Measurements from ENCODE around the gene MSI2. TPM values are rescaled to one million over a fixed set of nuclear protein-coding genes. Genes with fewer than 3 reads are reported as not detected.

MSI2 gene
- total and polyA plus RNA-seq, 12 donors = 32.6 to 411 (median 148) TPM

DNA sequence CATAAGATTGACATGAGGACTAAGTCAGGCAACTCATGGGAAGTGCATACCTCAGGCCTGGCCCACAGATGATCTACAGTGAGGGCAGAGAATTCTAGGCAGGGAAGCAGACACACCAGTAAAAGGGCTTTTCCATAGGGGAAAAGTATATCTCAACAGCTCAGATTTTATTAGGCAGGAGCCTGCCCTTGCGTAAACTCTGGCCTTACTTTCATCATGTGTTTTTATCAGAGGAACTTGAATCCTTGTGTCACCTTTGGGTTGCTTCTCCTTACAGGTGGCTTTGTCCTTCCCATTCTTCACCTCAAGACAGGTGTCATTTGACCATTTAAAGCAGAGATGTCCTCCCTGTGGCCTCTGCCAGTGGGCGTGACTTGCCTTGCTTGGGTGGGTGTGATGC lies 138.1 kb downstream of the MSI2 start:
- Histone ChIP-seq H3K4me1 (replicated peaks in 1 of 2) (no peaks in the 10 kb centered on the region), H3K9me3 (replicated peaks in 1 of 3) (peaks cover 0 to 8% (median 0%) of the 10 kb centered on the region in 3 donors), H3K27me3 (no peaks in the 10 kb centered on the region), H3K27ac (peak overlapping the region in 1 of 5 donors; percentile 13), H3K36me3 (replicated peaks in 1 of 2) (no peaks in the 10 kb centered on the region), H3K4me3 (no peak overlapping the region)
- 98 to 100% (median 98%) methylated on average over 2 of the region's 2 CpGs for WGBS, 4 donors
- DNase-seq = no peak
- intact Hi-C loops (cut with DNase I) = no loop called here
- no peak for TF ChIP-seq POLR2A (IDR thresholded peaks at IDR 0.05)
- TF ChIP-seq, protein P1, sequence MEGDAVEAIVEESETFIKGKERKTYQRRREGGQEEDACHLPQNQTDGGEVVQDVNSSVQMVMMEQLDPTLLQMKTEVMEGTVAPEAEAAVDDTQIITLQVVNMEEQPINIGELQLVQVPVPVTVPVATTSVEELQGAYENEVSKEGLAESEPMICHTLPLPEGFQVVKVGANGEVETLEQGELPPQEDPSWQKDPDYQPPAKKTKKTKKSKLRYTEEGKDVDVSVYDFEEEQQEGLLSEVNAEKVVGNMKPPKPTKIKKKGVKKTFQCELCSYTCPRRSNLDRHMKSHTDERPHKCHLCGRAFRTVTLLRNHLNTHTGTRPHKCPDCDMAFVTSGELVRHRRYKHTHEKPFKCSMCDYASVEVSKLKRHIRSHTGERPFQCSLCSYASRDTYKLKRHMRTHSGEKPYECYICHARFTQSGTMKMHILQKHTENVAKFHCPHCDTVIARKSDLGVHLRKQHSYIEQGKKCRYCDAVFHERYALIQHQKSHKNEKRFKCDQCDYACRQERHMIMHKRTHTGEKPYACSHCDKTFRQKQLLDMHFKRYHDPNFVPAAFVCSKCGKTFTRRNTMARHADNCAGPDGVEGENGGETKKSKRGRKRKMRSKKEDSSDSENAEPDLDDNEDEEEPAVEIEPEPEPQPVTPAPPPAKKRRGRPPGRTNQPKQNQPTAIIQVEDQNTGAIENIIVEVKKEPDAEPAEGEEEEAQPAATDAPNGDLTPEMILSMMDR (IDR thresholded peaks at IDR 0.05) = no peak

DNA sequence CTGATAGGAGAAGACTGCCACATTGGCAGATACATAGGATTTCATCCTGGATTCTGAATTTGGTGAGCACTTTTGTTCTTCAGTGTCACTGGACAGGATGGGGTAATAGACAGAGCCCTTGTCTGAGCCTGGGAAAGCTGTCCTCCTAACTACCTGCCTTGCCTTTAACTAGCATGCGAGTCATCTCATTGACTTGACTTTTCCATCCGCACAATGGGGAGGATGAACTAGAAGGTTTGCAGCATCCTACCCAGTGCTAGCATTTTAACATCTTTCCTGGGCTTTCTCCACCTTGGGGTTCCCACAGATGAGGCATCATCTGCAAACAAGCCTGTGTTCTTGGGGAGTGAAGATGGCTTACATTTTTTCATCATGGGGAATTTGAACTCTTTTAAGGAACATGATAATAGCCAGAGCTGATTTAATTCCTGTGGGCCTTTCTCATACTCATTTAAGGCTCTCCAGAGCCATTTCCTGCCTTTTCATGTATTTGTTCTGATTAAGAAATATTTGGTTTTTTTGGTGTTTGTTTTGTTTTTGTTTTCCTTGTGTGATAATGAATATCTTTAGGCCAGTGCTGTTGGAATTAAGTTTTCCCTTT lies 139.5 kb downstream of the MSI2 start:
- TF ChIP-seq, protein P1 (IDR thresholded peaks at IDR 0.05) = no peak
- TF ChIP-seq POLR2A (IDR thresholded peaks at IDR 0.05) = no peak
- Histone ChIP-seq H3K9me3 (replicated peaks in 1 of 3) (peaks cover 0 to 8% (median 0%) of the 10 kb centered on the region in 3 donors), H3K4me1 (replicated peaks in 1 of 2) (no peaks in the 10 kb centered on the region), H3K4me3 (no peak overlapping the region), H3K27me3 (no peaks in the 10 kb centered on the region), H3K36me3 (replicated peaks in 1 of 2) (no peaks in the 10 kb centered on the region), H3K27ac (peak overlapping the region in 1 of 5 donors; percentile 27)
- intact Hi-C loops (cut with DNase I) = no loop called here
- 89 to 100% (median 99%) methylated on average over 2 of the region's 2 CpGs for WGBS, 4 donors
- DNase-seq = no peak

DNA sequence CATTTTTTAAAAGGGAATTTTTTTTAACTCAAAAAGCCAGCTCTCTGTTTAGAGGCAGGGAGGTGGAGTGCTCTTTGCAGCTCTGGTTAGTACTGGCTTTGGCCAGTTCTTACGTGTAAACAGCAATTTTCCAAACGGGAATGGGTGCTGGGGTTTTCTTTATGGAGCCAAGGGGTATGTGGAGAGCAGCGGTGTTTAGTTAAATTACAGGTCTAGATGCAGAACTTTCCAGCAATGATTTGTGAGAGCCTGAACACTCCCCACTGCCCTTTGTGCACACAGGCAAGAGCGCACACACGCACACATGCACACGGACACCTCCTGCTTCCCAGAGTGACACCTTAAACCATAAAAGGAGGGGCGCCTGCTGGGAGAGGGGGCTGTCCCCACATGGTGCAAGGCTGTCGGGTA lies 140.2 kb downstream of the MSI2 start:
- Histone ChIP-seq H3K4me1 (replicated peaks in 1 of 2) (no peaks in the 10 kb centered on the region), H3K36me3 (replicated peaks in 1 of 2) (no peaks in the 10 kb centered on the region), H3K27me3 (no peaks in the 10 kb centered on the region), H3K9me3 (replicated peaks in 1 of 3) (peaks cover 0 to 8% (median 0%) of the 10 kb centered on the region in 3 donors), H3K27ac (no peak overlapping the region), H3K4me3 (no peak overlapping the region)
- DNase-seq = no peak
- TF ChIP-seq, protein P1 (IDR thresholded peaks at IDR 0.05) = no peak
- TF ChIP-seq POLR2A (IDR thresholded peaks at IDR 0.05) = no peak
- intact Hi-C loops (cut with DNase I) = no loop called here
- WGBS, 4 donors = 76 to 81% (median 78%) methylated on average over 6 to 8 of the region's 8 CpGs

DNA sequence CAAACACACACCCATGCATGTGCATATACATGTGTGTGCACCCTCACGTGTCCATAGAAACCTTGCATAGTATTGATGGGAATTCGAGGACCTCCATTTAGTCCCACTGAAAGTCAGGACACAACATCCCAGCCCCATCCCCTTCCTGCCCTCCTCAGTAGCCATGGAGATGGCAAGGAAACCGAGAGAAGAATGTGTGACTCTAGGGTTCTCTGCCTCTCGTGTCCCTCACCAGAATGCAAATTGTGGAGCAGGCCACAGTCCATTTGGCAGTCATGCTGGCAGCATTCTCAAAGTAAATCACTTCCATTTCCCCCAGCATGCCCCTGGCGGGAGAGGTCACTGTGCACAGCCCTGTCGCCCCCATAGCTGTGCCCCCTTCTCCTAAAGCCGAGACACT lies 141.1 kb downstream of the MSI2 start:
- no peaks in the 10 kb centered on the region for H3K27me3 ChIP-seq
- no peak overlapping the region for H3K4me3 ChIP-seq
- intact Hi-C loops (cut with DNase I) = no loop called here
- peaks cover 0 to 8% (median 0%) of the 10 kb centered on the region in 3 donors for H3K9me3 ChIP-seq (replicated peaks in 1 of 3)
- H3K36me3 ChIP-seq (replicated peaks in 1 of 2) = no peaks in the 10 kb centered on the region
- WGBS, 4 donors = 90 to 99% (median 95%) methylated on average over 6 to 7 of the region's 7 CpGs
- H3K27ac ChIP-seq = no peak overlapping the region
- no peak for TF ChIP-seq POLR2A (IDR thresholded peaks at IDR 0.05)
- TF ChIP-seq, protein P1 (IDR thresholded peaks at IDR 0.05) = no peak
- DNase-seq = no peak
- H3K4me1 ChIP-seq (replicated peaks in 1 of 2) = no peaks in the 10 kb centered on the region

All from adrenal gland (tissue), 12 donors.